IMR-90 (cell line): Measurements from ENCODE around the gene HUWE1. TPM values are rescaled to one million over a fixed set of nuclear protein-coding genes. Genes with fewer than 3 reads are reported as not detected.

ENCODE experiments used
- ATAC-seq: fragments of 200-7000 bp; cut with Tn5 transposase; 2 replicates; pipeline ENCODE4 v1.9.1; 2020; ENCODE audit warnings: low read depth, mild to moderate bottlenecking, moderate library complexity
- BruUV-seq: library from RNA; stranded (reverse); fragments of 400-500 nt; replicated peaks from 2 replicates; lab custom pipeline; 2021; lab: Mats Ljungman, UMichigan
- CTCF ChIA-PET: fragments of 300-600 bp; formaldehyde crosslinking; extraction: SDS; loops from one replicate; lab custom pipeline; 2021; ENCODE audit warnings: antibody characterized with exemption; lab: Yijun Ruan, JAX
- POLR2A ChIA-PET: fragments of 300-600 bp; sonication (Branson Sonifier 250); formaldehyde crosslinking; loops from one replicate; lab custom pipeline; 2022; ENCODE audit warnings: antibody characterized with exemption; ENCODE audit not compliant: unreplicated experiment; lab: Charles Lee
- DNase-seq: peaks from one replicate; pipeline ENCODE4 v3.0.0; 2013
- H2AFZ ChIP-seq: replicated peaks from 2 replicates; pipeline ENCODE3; 2013; ENCODE audit warnings: low read length, mild to moderate bottlenecking; ENCODE audit not compliant: poor library complexity
- H2AK5ac ChIP-seq: 2 replicates; pipeline ENCODE4 v1.6.1; 2013; ENCODE audit warnings: low read depth, low read length, inconsistent platforms
- H2AK9ac ChIP-seq: replicated peaks from 2 replicates; pipeline ENCODE3; 2013; ENCODE audit warnings: mild to moderate bottlenecking, low read depth, low read length, moderate library complexity; ENCODE audit not compliant: poor library complexity
- H2BK120ac ChIP-seq: 2 replicates; pipeline ENCODE4 v1.6.1; 2013; ENCODE audit warnings: low read depth, low read length, inconsistent platforms
- H2BK15ac ChIP-seq: 3 replicates; pipeline ENCODE4 v1.6.1; 2013; ENCODE audit warnings: low read depth, low read length, inconsistent platforms
- H2BK20ac ChIP-seq: 2 replicates; pipeline ENCODE4 v1.6.1; 2013; ENCODE audit warnings: low read depth, mild to moderate bottlenecking, inconsistent platforms, low read length, moderate library complexity
- H2BK5ac ChIP-seq: 2 replicates; pipeline ENCODE4 v1.6.1; 2013; ENCODE audit warnings: mild to moderate bottlenecking, low read depth, low read length, inconsistent platforms; ENCODE audit not compliant: poor library complexity, severe bottlenecking
- H3K14ac ChIP-seq: replicated peaks from 2 replicates; pipeline ENCODE4 v1.6.1; 2013; ENCODE audit warnings: low read depth, low read length, inconsistent platforms
- H3K18ac ChIP-seq: 2 replicates; pipeline ENCODE4 v1.6.1; 2013; ENCODE audit warnings: low read depth, low read length, control low read depth
- H3K23ac ChIP-seq: 2 replicates; pipeline ENCODE4 v1.6.1; 2013; ENCODE audit warnings: low read depth, low read length, inconsistent platforms
- H3K27ac ChIP-seq: 2 replicates; pipeline ENCODE4 v1.5.1; 2013; ENCODE audit warnings: mild to moderate bottlenecking, control low read depth, low read length; ENCODE audit not compliant: insufficient read depth
- H3K27me3 ChIP-seq: 2 replicates; pipeline ENCODE4 v1.6.1; 2013; ENCODE audit warnings: low read length; ENCODE audit not compliant: control insufficient read depth, insufficient read depth
- H3K36me3 ChIP-seq: 2 replicates; pipeline ENCODE4 v1.6.1; 2013; ENCODE audit warnings: low read length, mixed read lengths; ENCODE audit not compliant: control insufficient read depth, insufficient read depth
- H3K4ac ChIP-seq: 2 replicates; pipeline ENCODE4 v1.6.1; 2013; ENCODE audit warnings: low read depth, low read length, inconsistent platforms
- H3K4me1 ChIP-seq: 2 replicates; pipeline ENCODE4 v1.6.1; 2013; ENCODE audit warnings: low read length, mixed read lengths; ENCODE audit not compliant: control insufficient read depth, insufficient read depth
- H3K4me2 ChIP-seq: 2 replicates; pipeline ENCODE4 v1.6.1; 2013; ENCODE audit warnings: low read depth, mild to moderate bottlenecking, control low read depth, low read length, moderate library complexity
- H3K4me3 ChIP-seq: 2 replicates; pipeline ENCODE4 v1.5.1; 2013; ENCODE audit warnings: low read depth, mild to moderate bottlenecking, control low read depth, low read length, moderate library complexity; ENCODE audit not compliant: insufficient read depth
- H3K56ac ChIP-seq: 2 replicates; pipeline ENCODE4 v1.6.1; 2013; ENCODE audit warnings: low read length, inconsistent platforms; ENCODE audit not compliant: insufficient read depth; ENCODE audit errors: extremely low read depth
- H3K79me1 ChIP-seq, 2 experiments: 2 replicates each; pipeline ENCODE4 v1.6.1; 2013; ENCODE audit warnings: low read length in 2 of 2, inconsistent platforms in 1 of 2, low read depth in 1 of 2
- H3K9ac ChIP-seq: 2 replicates; pipeline ENCODE4 v1.6.1; 2013; ENCODE audit warnings: low read depth, low read length, control low read depth
- H3K9me1 ChIP-seq: 2 replicates; pipeline ENCODE4 v1.6.1; 2013; ENCODE audit warnings: low read length, inconsistent platforms; ENCODE audit not compliant: insufficient read depth
- H3K9me3 ChIP-seq: 2 replicates; pipeline ENCODE4 v1.6.1; 2013; ENCODE audit warnings: low read length; ENCODE audit not compliant: control insufficient read depth, insufficient read depth
- H4K20me1 ChIP-seq: 2 replicates; pipeline ENCODE4 v1.6.1; 2013; ENCODE audit warnings: low read length, inconsistent platforms; ENCODE audit not compliant: insufficient read depth
- H4K5ac ChIP-seq: 2 replicates; pipeline ENCODE4 v1.6.1; 2013; ENCODE audit warnings: mild to moderate bottlenecking, low read depth, low read length, control low read depth
- H4K8ac ChIP-seq, 2 experiments: 2 replicates each; pipeline ENCODE4 v1.6.1; 2013; ENCODE audit warnings: low read depth in 2 of 2, low read length in 2 of 2, control low read depth in 1 of 2, inconsistent platforms in 1 of 2
- H4K91ac ChIP-seq: 2 replicates; pipeline ENCODE4 v1.6.1; 2013; ENCODE audit warnings: low read depth, low read length, inconsistent platforms; ENCODE audit not compliant: insufficient read depth
- BHLHE40 ChIP-seq: fragments of 150-350 bp; IDR thresholded peaks from 2 replicates; pipeline ENCODE4 v1.6.1; 2016; ENCODE audit warnings: mild to moderate bottlenecking, low read depth, low read length
- CHD1 ChIP-seq: IDR thresholded peaks from 2 replicates; pipeline ENCODE4 v1.6.1; 2012; ENCODE audit warnings: low read depth, low read length, improper control_type of control experiment
- CTCF ChIP-seq: conservative IDR thresholded peaks from 2 replicates; pipeline ENCODE4 v1.5.1; 2012; ENCODE audit warnings: mild to moderate bottlenecking, low read depth, low read length, improper control_type of control experiment
- FOS ChIP-seq: fragments of 150-350 bp; IDR thresholded peaks from 2 replicates; pipeline ENCODE4 v1.6.1; 2016; ENCODE audit warnings: low read depth, low read length
- MAFK ChIP-seq: IDR thresholded peaks from 2 replicates; pipeline ENCODE4 v1.6.1; 2012; ENCODE audit warnings: low read depth, low read length, improper control_type of control experiment
- MAZ ChIP-seq: IDR thresholded peaks from 2 replicates; pipeline ENCODE4 v1.6.1; 2012; ENCODE audit warnings: low read depth, mild to moderate bottlenecking, low read length, improper control_type of control experiment, moderate library complexity, borderline replicate concordance
- MXI1 ChIP-seq: IDR thresholded peaks from 2 replicates; pipeline ENCODE4 v1.6.1; 2012; ENCODE audit warnings: low read depth, mild to moderate bottlenecking, low read length, moderate library complexity, borderline replicate concordance
- NFE2L2 ChIP-seq: fragments of 150-350 bp; IDR thresholded peaks from 2 replicates; pipeline ENCODE4 v1.6.1; 2016; ENCODE audit warnings: low read depth, mild to moderate bottlenecking, low read length
- POLR2A ChIP-seq: IDR thresholded peaks from 2 replicates; pipeline ENCODE4 v1.6.1; 2012; ENCODE audit warnings: mild to moderate bottlenecking, low read depth, low read length
- RCOR1 ChIP-seq: IDR thresholded peaks from 2 replicates; pipeline ENCODE4 v1.6.1; 2012; ENCODE audit warnings: mild to moderate bottlenecking, low read length, improper control_type of control experiment; ENCODE audit not compliant: insufficient replicate concordance
- RFX5 ChIP-seq: IDR thresholded peaks from 2 replicates; pipeline ENCODE4 v1.8.0; 2012; ENCODE audit warnings: low read depth, mild to moderate bottlenecking, low read length, moderate library complexity
- SMC3 ChIP-seq: fragments of 150-350 bp; IDR thresholded peaks from 2 replicates; pipeline ENCODE4 v1.6.1; 2016; ENCODE audit warnings: low read depth, mild to moderate bottlenecking, antibody characterized with exemption, low read length, moderate library complexity
- USF2 ChIP-seq: fragments of 150-350 bp; IDR thresholded peaks from 2 replicates; pipeline ENCODE4 v1.6.1; 2017; ENCODE audit warnings: mild to moderate bottlenecking, antibody characterized with exemption, low read length, low read depth
- WGBS, 2 experiments: methylation state at CpG; one replicate each; pipeline versions ENCODE4 v1.1.5 to v1.1.7; 2013; ENCODE audit warnings: missing lambda C conversion rate in 2 of 2; ENCODE audit not compliant: insufficient read length in 1 of 2; ENCODE audit errors: extremely low coverage in 2 of 2; 5-methylcytosine and 5-hydroxymethylcytosine counted together
- dilution Hi-C: fragments of 300-500 bp; cut with HindIII; formaldehyde crosslinking; loops from one replicate; pipeline ENCODE4 v1.14.3; 2018; ENCODE audit warnings: low sequenced_read_pairs; ENCODE audit not compliant: unreplicated experiment
- in situ Hi-C: fragments of 300-500 bp; cut with MboI; formaldehyde crosslinking; loops from 3 replicates; pipeline ENCODE4 v1.14.3; 2019; ENCODE audit warnings: low sequenced_read_pairs, inconsistent platforms, mixed read lengths
- intact Hi-C: fragments of 100-400 bp; cut with micrococcal nuclease; formaldehyde crosslinking; loops from 2 replicates; pipeline ENCODE4 v1.10.0; 2022
- polyA plus RNA-seq, 3 experiments: library from polyadenylated mRNA; depleted of rRNA; stranded (reverse); fragments of >200 nt; gene quantifications; 2 replicates each; pipeline ENCODE4 v1.2.3, GENCODE V29; 2012; ENCODE audit warnings: low replicate concordance in 1 of 3
- total RNA-seq: library from RNA; depleted of rRNA; stranded (reverse); fragments of >200 nt; gene quantifications from 2 replicates; pipeline ENCODE4 v1.2.3, GENCODE V29; 2012

The HUWE1 gene
- total and polyA plus RNA-seq, 2 of the 4 experiments (the other 2 are of a cell fraction), result 47.6 to 57.7 TPM

GRCh38 chrX:53688300-53688699 lies 1.8 kb upstream of the HUWE1 start:
- Histone ChIP-seq H3K4me2 (no peak overlapping the region), H3K9ac (no peak overlapping the region), H3K27me3 (peaks cover 4% of the 10 kb centered on the region), H3K4me1 (no peaks in the 10 kb centered on the region), H3K18ac (no peak overlapping the region), H3K79me1 (no peaks in the 10 kb centered on the region), H3K27ac (no peak overlapping the region), H2BK5ac (no peak overlapping the region), H3K9me1 (no peaks in the 10 kb centered on the region), H3K4ac (no peak overlapping the region), H3K9me3 (no peaks in the 10 kb centered on the region), H2AK9ac (no peak overlapping the region), H4K5ac (no peak overlapping the region), H3K14ac (no peak overlapping the region), H2BK15ac (no peak overlapping the region), H2BK120ac (no peak overlapping the region), H4K20me1 (peaks cover 5% of the 10 kb centered on the region; the same call in 1 of the 2 replicates), H4K91ac (no peak overlapping the region), H2AK5ac (no peak overlapping the region), H4K8ac (no peak overlapping the region), H3K23ac (no peak overlapping the region), H2AFZ (no peak overlapping the region), H2BK20ac (no peak overlapping the region), H3K4me3 (no peak overlapping the region), H3K56ac (no peak overlapping the region), H3K36me3 (no peaks in the 10 kb centered on the region)
- TF ChIP-seq POLR2A (no peak), NFE2L2 (no peak), CTCF (no peak), MAZ (no peak), RCOR1 (no peak), SMC3 (no peak), MXI1 (no peak), FOS (no peak), MAFK (no peak), BHLHE40 (no peak), CHD1 (no peak), RFX5 (no peak), USF2 (no peak)
- ChIA-PET POLR2A (no interaction called here), CTCF (no interaction called here)
- DNase-seq (no peak), ATAC-seq (no peak)
- intact Hi-C loops, result loop anchor here (5.0 to 10.0 kb wide), 2 partner anchors 144 to 497 kb away; partner anchors contain the start of gene FAM120C
- in situ Hi-C loops, result no loop called here
- WGBS, 2 experiments, result 47% methylated on average over 2 of the region's 7 CpGs; no CpG with 5 or more reads in 1 of the 2 experiments
- dilution Hi-C loops, result no loop called here
- no TSS peak for BruUV-seq
